Esophagus muscularis mucosa (tissue), 4 donors: ENCODE data around the gene MICB. TPM values are rescaled to one million over a fixed set of nuclear protein-coding genes. Genes with fewer than 3 reads are reported as not detected.

Experiments
- DNase-seq: peaks from one replicate; pipeline ENCODE4 v3.0.0-alpha.2; 2017; ENCODE audit errors: extremely low spot score
- H3K27ac ChIP-seq, 4 donors: fragments of 200-600 bp; sonication (generic); replicated peaks in 1 of 4; 1 replicate in 3 of 4; 2 replicates in 1 of 4; pipeline ENCODE4 v1.5.1; 2016 to 2019; ENCODE audit warnings: mild to moderate bottlenecking in 1 of 4
- H3K27me3 ChIP-seq, 4 donors: fragments of 200-600 bp; sonication (generic); one replicate each; pipeline versions ENCODE4 v1.5.1 to v1.6.0; 2016 to 2019
- H3K36me3 ChIP-seq, 4 donors: fragments of 200-600 bp; sonication (generic); one replicate each; pipeline ENCODE4 v1.5.1; 2016 to 2019
- H3K4me1 ChIP-seq, 4 donors: fragments of 200-600 bp; sonication (generic); one replicate each; pipeline ENCODE4 v1.5.1; 2016 to 2019
- H3K4me3 ChIP-seq, 4 donors: fragments of 200-600 bp; sonication (generic); 1 replicate in 2 of 4; 2 replicates in 2 of 4; pipeline ENCODE4 v1.5.1; 2016 to 2019; ENCODE audit warnings: mild to moderate bottlenecking in 4 of 4, moderate library complexity in 1 of 4
- H3K9me3 ChIP-seq, 4 donors: fragments of 200-600 bp; sonication (generic); 1 replicate in 3 of 4; 2 replicates in 1 of 4; pipeline ENCODE4 v1.5.1; 2016 to 2019
- EP300 ChIP-seq: sonication (generic); formaldehyde crosslinking; IDR thresholded peaks from one replicate; pipeline ENCODE4 v1.6.1; 2017; ENCODE audit warnings: antibody characterized with exemption
- POLR2A ChIP-seq: fragments of 450-650 bp; IDR thresholded peaks from one replicate; pipeline ENCODE4 v1.6.1; 2017; ENCODE audit warnings: antibody characterized with exemption, moderate library complexity, mild to moderate bottlenecking, low read depth
- POLR2AphosphoS5 ChIP-seq, 2 donors: sonication (generic); formaldehyde crosslinking; IDR thresholded peaks; one replicate each; pipeline ENCODE4 v1.6.1; 2017; ENCODE audit warnings: antibody characterized with exemption in 2 of 2
- WGBS: methylation state at CpG from one replicate; pipeline ENCODE4 v1.1.5; 2018; 5-methylcytosine and 5-hydroxymethylcytosine counted together
- intact Hi-C: fragments of 100-400 bp; cut with DNase I; formaldehyde crosslinking; loops from one replicate; pipeline ENCODE4 v1.15.1; 2023
- total RNA-seq, 4 donors: library from RNA; depleted of rRNA; stranded (reverse); fragments of >200 nt; gene quantifications; one replicate each; pipeline versions ENCODE4 v1.1.0 to v1.2.1, GENCODE V29; 2016
- TF ChIP-seq, protein P1 (sequence below), 3 experiments: fragments of 200-600 bp in 2 of 3; fragments of 450-650 bp in 1 of 3; sonication (generic) in 2 of 3; IDR thresholded peaks; one replicate each; pipeline ENCODE4 v1.5.1; 2017 to 2019; ENCODE audit warnings: antibody characterized with exemption in 3 of 3, mild to moderate bottlenecking in 2 of 3, moderate library complexity in 1 of 3

Gene MICB
- total RNA-seq, 4 donors from 2014 or later: 0.46 to 2.9 (median 1.7) TPM

DNA sequence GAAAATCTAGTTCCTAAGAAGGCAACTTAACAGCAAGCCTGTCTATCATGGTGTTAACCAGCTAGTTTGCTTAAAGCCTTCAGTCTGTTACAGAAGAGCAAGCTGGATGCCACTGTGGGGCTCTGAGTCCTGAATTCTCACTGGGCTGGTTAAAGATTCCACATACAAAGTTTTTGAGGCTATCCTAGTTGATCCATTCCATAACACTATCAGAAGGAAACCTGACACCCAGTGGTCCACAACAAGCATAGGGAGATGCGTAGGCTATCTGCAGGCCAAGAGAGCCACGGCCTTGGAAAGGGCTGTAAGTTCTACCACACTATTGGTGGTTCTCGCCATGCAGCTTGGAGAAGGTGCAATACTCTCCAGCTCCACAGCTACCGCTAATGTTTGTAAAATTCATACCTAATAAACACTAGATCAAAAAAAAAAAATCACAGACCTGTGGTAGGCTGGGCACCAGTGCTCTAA, 30.4 kb downstream of the MICB start:
- H3K36me3 ChIP-seq: peaks cover 27 to 42% (median 41%) of the 10 kb centered on the region in 4 donors
- intact Hi-C loops: no loop called here
- TF ChIP-seq POLR2A: no peak
- TF ChIP-seq, protein P1, sequence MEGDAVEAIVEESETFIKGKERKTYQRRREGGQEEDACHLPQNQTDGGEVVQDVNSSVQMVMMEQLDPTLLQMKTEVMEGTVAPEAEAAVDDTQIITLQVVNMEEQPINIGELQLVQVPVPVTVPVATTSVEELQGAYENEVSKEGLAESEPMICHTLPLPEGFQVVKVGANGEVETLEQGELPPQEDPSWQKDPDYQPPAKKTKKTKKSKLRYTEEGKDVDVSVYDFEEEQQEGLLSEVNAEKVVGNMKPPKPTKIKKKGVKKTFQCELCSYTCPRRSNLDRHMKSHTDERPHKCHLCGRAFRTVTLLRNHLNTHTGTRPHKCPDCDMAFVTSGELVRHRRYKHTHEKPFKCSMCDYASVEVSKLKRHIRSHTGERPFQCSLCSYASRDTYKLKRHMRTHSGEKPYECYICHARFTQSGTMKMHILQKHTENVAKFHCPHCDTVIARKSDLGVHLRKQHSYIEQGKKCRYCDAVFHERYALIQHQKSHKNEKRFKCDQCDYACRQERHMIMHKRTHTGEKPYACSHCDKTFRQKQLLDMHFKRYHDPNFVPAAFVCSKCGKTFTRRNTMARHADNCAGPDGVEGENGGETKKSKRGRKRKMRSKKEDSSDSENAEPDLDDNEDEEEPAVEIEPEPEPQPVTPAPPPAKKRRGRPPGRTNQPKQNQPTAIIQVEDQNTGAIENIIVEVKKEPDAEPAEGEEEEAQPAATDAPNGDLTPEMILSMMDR (IDR thresholded peaks at IDR 0.05): no peak
- no peak for TF ChIP-seq EP300
- no peak for TF ChIP-seq POLR2AphosphoS5 (IDR thresholded peaks at IDR 0.05)
- no peaks in the 10 kb centered on the region for H3K9me3 ChIP-seq
- no peak for DNase-seq
- no peaks in the 10 kb centered on the region for H3K27me3 ChIP-seq
- H3K4me3 ChIP-seq: no peak overlapping the region
- H3K27ac ChIP-seq: no peak overlapping the region
- no peaks in the 10 kb centered on the region for H3K4me1 ChIP-seq
- WGBS: 83% methylated on average over 4 of the region's 4 CpGs

DNA sequence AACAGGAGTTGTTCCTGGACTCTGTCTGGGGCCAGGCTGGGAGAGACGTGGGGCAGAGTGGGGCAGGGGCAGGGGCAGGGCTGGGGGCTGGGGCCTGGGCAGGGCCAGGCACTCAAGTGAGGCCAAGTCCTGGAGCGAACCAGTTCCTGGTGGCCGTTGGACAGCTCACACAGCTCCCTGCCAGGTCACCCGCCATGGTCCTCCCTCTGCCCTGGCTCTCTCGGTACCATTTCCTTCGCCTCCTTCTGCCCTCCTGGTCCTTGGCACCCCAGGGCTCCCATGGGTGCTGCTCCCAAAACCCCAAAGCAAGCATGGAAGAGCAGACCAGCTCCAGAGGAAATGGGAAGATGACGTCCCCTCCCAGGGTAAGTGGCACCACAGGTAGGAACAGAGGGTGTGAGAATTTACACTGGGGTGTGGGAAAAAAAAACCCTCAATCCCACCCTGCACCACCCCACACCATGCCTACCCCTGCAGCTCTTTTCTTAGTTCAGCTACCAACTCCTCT, 30.9 kb downstream of the MICB start, which contains the start of gene MCCD1:
MCCD1 (plus strand) TSS at position 142 of the 508 bp plus-strand sequence; CDS start at position 195, 53 bp downstream.
- Histone ChIP-seq H3K4me1 (no peaks in the 10 kb centered on the region), H3K4me3 (no peak within 1 kb of the TSS), H3K36me3 (peaks cover 32 to 47% (median 46%) of the 10 kb centered on the region in 4 donors), H3K27ac (no peak within 1 kb of the TSS), H3K27me3 (no peaks in the 10 kb centered on the region), H3K9me3 (no peaks in the 10 kb centered on the region)
- no peak for TF ChIP-seq EP300
- TF ChIP-seq POLR2A: no peak
- TF ChIP-seq, protein P1 (IDR thresholded peaks at IDR 0.05): no peak
- no peak for TF ChIP-seq POLR2AphosphoS5 (IDR thresholded peaks at IDR 0.05)
- no peak for DNase-seq
- intact Hi-C loops: no loop called here
- WGBS: 76% methylated on average over 7 of the region's 7 CpGs

DNA sequence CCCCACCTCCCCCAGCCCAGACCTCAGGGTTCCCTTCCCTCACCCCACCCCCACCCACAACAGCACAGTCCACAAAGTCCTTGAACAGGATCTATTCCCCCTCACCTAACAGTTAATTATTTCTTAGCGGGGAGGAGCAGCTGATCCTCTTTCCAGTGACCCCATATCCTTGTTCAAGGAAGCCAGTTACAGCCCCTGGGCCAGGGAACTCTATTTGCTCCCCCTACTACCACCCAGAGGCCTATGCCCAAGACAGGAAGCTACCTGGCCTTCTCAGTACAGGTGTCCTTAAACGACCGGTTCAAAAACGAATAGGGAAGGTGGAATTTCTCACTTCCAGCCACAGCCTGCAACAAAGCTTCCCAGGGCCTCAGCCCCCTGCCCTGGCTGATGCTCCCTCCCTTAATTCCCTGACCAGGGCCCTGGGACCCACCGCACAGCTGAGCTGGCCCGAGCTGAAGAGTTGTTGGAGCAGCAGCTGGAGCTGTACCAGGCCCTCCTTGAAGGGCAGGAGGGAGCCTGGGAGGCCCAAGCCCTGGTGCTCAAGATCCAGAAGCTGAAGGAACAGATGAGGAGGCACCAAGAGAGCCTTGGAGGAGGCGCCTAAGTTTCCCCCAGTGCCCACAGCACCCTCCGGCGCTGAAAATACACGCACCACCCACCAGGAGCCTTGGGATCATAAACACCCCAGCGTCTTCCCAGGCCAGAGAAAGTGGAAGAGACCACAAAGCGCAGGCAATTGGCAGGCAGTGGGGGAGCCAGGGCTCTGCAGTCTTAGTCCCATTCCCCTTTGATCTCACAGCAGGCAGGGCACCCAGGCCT, 31.6 kb downstream of the MICB start:
- Histone ChIP-seq H3K27ac (no peak overlapping the region), H3K27me3 (no peaks in the 10 kb centered on the region), H3K4me3 (no peak overlapping the region), H3K4me1 (no peaks in the 10 kb centered on the region), H3K36me3 (peaks cover 38 to 54% (median 53%) of the 10 kb centered on the region in 4 donors), H3K9me3 (no peaks in the 10 kb centered on the region)
- TF ChIP-seq POLR2A (no peak), EP300 (no peak)
- TF ChIP-seq, protein P1 (IDR thresholded peaks at IDR 0.05): no peak
- intact Hi-C loops: no loop called here
- 45% methylated on average over 7 of the region's 12 CpGs for WGBS
- DNase-seq: no peak

DNA sequence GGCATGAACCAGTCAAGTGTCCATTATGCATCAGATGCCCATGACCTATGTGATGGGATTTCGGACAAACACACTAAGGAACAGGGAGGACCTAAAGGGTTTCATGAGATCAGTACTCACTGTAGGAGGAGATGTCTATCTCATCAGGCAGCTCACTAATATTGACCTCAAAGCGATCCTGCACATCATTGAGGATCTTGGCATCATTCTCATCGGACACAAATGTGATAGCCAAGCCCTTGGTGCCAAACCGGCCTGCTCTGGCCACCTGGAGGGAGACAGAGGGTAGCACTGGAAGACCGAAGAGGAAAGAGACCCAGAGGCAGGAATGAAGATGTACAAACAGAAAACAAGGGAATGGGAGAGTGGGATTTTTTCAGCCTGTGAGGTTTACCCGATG, 32.7 kb downstream of the MICB start:
- intact Hi-C loops: no loop called here
- TF ChIP-seq EP300: no peak
- TF ChIP-seq POLR2A: no peak
- TF ChIP-seq POLR2AphosphoS5 (IDR thresholded peaks at IDR 0.05): no peak
- TF ChIP-seq, protein P1 (IDR thresholded peaks at IDR 0.05): no peak
- no peak overlapping the region for H3K4me3 ChIP-seq
- H3K4me1 ChIP-seq: no peaks in the 10 kb centered on the region
- H3K27ac ChIP-seq: no peak overlapping the region
- DNase-seq: no peak
- WGBS: 66% methylated on average over 6 of the region's 6 CpGs
- H3K36me3 ChIP-seq: peaks cover 49 to 65% (median 64%) of the 10 kb centered on the region in 4 donors
- no peaks in the 10 kb centered on the region for H3K27me3 ChIP-seq
- no peaks in the 10 kb centered on the region for H3K9me3 ChIP-seq
